ENCODE results near the gene NOC4L. TPM values are rescaled to one million over a fixed set of nuclear protein-coding genes. Genes with fewer than 3 reads are reported as not detected.
"Not testable (repeated sequence)": the region's sequence is repeated elsewhere in the genome, so short reads cannot be mapped to it uniquely, and the experiment has no call there.

NOC4L gene
- total and polyA plus RNA-seq, 9 donors = 5.7 to 16.0 (median 12.2) TPM

DNA sequence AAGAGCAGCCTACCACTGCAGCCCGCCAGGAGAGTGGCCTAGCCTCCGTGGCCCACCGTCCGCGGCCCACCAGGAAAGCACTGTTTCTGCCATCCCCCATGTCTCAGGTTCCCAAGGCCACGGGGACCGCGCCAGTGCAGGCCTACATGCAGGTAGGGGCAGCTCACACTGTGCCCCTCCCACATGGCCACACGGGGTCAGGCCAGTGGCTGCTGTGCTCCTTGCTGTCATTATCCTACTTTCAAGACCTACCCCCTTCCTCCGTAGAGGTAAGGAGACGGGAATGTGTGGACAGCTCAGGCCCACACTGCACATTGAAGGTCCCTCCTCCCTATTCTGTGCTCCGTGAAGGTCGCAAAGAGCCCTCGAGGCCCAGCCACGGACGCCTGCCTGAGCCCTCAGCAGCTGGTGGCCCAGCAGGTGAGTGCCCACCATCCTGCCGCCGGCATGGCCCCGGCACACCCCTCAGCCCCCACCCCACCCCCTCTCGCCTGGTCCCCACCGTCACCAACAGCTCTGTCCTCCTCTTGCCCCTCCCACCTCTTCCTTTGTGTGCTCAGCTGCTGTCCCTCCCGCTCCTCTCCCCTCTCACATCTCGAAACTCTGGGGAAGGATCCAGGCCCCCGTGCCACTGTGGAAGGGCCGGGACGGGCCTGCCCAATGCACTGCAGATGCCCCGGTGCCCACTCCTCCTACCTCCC, 10.2 kb upstream of the NOC4L start:
- DNase-seq = no peak
- Histone ChIP-seq H3K9me3 (replicated peaks; ENCODE audit: control insufficient read depth, low read depth, low read length) (no peaks in the 10 kb centered on the region), H3K4me3 (ENCODE audit: low read length) (no peak overlapping the region), H3K27me3 (ENCODE audit: control insufficient read depth, insufficient read depth, low read length) (no peaks in the 10 kb centered on the region), H3K27ac (ENCODE audit: low read length) (no peak overlapping the region), H3K36me3 (ENCODE audit: control insufficient read depth, insufficient read depth, low read length) (peaks cover 5% of the 10 kb centered on the region), H3K4me1 (ENCODE audit: control insufficient read depth, insufficient read depth, low read length) (no peaks in the 10 kb centered on the region)
- 55% methylated on average over 23 of the region's 27 CpGs for WGBS (ENCODE audit: insufficient coverage)

DNA sequence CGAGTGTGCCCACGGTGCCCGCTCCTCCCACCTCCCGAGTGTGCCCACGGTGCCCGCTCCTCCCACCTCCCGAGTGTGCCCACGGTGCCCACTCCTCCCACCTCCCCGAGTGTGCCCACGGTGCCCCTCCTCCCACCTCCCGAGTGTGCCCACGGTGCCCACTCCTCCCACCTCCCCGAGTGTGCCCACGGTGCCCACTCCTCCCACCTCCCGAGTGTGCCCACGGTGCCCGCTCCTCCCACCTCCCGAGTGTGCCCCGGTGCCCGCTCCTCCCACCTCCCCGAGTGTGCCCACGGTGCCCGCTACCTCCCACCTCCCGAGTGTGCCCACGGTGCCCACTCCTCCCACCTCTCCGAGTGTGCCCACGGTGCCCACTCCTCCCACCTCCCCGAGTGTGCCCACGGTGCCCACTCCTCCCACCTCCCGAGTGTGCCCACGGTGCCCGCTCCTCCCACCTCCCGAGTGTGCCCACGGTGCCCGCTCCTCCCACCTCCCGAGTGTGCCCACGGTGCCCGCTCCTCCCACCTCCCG, 9.5 kb upstream of the NOC4L start:
- 100% methylated on average over 5 of the region's 39 CpGs for WGBS (ENCODE audit: insufficient coverage)
- not testable (repeated sequence) for DNase-seq; H3K9me3 ChIP-seq (replicated peaks; ENCODE audit: control insufficient read depth, low read depth, low read length); H3K4me3 ChIP-seq (ENCODE audit: low read length); H3K4me1 ChIP-seq (ENCODE audit: control insufficient read depth, insufficient read depth, low read length); H3K27ac ChIP-seq (ENCODE audit: low read length); H3K27me3 ChIP-seq (ENCODE audit: control insufficient read depth, insufficient read depth, low read length)
- peaks cover 11% of the 10 kb centered on the region for H3K36me3 ChIP-seq (ENCODE audit: control insufficient read depth, insufficient read depth, low read length)

DNA sequence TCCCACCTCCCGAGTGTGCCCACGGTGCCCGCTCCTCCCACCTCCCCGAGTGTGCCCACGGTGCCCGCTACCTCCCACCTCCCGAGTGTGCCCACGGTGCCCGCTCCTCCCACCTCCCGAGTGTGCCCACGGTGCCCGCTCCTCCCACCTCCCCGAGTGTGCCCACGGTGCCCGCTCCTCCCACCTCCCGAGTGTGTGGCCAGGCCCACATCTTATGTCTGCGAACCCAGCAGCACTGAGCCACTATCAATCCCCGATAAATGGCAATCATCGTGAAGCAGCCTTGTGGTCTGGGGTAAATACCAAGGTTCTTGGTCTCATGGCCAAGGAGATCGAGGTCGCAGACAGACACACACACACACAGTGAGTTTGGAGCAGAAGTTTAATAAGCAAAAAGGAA, 8.0 kb upstream of the NOC4L start:
- H3K9me3 ChIP-seq (replicated peaks; ENCODE audit: control insufficient read depth, low read depth, low read length); DNase-seq; H3K27me3 ChIP-seq (ENCODE audit: control insufficient read depth, insufficient read depth, low read length); H3K27ac ChIP-seq (ENCODE audit: low read length); H3K4me1 ChIP-seq (ENCODE audit: control insufficient read depth, insufficient read depth, low read length); H3K4me3 ChIP-seq (ENCODE audit: low read length): not testable (repeated sequence)
- WGBS (ENCODE audit: insufficient coverage) = 85% methylated on average over 7 of the region's 21 CpGs
- peaks cover 26% of the 10 kb centered on the region for H3K36me3 ChIP-seq (ENCODE audit: control insufficient read depth, insufficient read depth, low read length)

DNA sequence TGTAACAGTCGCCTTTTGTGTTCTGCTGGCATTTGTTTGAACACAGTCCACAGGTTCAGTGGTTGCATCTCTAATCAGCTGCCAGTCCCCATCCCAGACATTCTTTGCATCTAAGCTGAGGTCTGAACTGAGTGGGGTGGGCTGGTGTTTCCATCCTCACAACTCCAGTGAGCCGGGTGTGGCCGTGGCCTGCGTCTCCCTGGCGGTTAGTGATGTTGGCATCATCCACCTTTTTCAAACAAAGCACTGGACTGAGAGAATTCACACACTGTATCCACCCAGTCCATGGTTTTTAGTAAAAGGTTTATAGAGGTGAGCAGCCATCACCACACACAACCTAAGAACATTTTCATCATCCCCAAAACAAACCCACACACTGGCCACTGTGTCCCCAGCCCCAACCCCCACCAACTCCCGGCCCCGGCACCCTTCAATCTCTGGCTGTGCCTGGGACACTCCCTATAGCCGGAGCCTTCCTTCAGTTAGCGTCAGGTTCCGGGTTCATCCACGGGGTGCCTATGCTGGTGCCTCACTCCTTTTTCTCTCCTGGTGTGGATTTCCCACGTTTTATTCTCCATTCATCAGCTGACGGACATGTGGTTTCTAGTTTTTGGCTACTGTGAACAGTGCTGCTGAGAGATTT, 6.7 kb upstream of the NOC4L start:
- DNase-seq = no peak
- Histone ChIP-seq H3K9me3 (replicated peaks; ENCODE audit: control insufficient read depth, low read depth, low read length) (no peaks in the 10 kb centered on the region), H3K27me3 (ENCODE audit: control insufficient read depth, insufficient read depth, low read length) (no peaks in the 10 kb centered on the region), H3K4me1 (ENCODE audit: control insufficient read depth, insufficient read depth, low read length) (peaks cover under 1% of the 10 kb centered on the region), H3K27ac (ENCODE audit: low read length) (no peak overlapping the region), H3K4me3 (ENCODE audit: low read length) (no peak overlapping the region), H3K36me3 (ENCODE audit: control insufficient read depth, insufficient read depth, low read length) (peaks cover 40% of the 10 kb centered on the region)
- WGBS (ENCODE audit: insufficient coverage) = 74% methylated on average over 7 of the region's 13 CpGs

DNA sequence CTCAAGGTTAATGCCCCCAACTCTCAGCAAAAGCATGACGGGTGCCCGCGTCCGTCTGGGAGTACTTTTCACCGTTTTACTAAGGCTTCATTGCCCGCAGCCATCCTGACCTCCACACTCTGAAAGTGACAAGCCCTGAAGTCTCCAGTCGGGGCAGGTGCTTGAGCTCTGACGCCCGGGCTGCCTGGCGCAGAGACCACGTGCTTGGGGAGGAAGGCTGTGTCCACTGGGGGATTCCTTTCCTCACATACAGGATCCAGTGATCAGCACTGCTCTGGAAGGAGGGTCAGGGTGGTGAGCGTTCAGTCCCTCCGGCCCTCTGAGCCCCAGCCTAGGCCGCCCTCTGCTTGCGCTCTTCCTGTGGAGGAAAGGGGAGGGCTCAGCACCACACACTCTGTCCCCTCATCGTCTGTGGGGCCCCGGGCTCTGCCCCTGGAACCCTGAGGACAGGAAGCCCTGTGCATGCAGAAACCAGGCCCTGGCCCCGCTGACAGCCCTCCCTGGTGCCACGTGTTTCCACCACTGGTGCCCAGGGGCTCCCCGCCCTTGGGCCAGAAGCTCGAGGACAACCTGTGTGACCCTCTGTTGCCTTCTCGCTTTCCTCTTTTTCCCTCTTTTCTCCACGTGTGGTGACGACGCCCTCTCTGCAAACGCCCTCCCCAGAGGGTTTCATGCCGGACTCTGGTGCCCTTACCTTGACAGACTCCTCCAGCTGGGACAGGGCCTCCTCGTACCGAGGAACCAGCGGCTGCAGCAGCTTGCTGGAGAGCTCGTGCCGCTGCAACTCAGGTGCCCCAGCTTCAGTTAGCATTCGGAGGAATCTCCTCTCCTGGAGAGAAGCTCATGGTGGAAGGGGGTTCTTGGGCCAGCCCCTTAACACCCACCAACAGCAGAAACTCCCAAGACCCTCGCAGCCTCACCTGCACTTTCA, 5.1 kb upstream of the NOC4L start:
- peaks cover 40% of the 10 kb centered on the region for H3K36me3 ChIP-seq (ENCODE audit: control insufficient read depth, insufficient read depth, low read length)
- peaks cover 9% of the 10 kb centered on the region for H3K4me1 ChIP-seq (ENCODE audit: control insufficient read depth, insufficient read depth, low read length)
- H3K4me3 ChIP-seq (ENCODE audit: low read length) = no peak overlapping the region
- no peak for DNase-seq
- H3K27ac ChIP-seq (ENCODE audit: low read length) = no peak overlapping the region
- no peaks in the 10 kb centered on the region for H3K9me3 ChIP-seq (replicated peaks; ENCODE audit: control insufficient read depth, low read depth, low read length)
- H3K27me3 ChIP-seq (ENCODE audit: control insufficient read depth, insufficient read depth, low read length) = no peaks in the 10 kb centered on the region
- WGBS (ENCODE audit: insufficient coverage) = 90% methylated on average over 22 of the region's 34 CpGs

DNA sequence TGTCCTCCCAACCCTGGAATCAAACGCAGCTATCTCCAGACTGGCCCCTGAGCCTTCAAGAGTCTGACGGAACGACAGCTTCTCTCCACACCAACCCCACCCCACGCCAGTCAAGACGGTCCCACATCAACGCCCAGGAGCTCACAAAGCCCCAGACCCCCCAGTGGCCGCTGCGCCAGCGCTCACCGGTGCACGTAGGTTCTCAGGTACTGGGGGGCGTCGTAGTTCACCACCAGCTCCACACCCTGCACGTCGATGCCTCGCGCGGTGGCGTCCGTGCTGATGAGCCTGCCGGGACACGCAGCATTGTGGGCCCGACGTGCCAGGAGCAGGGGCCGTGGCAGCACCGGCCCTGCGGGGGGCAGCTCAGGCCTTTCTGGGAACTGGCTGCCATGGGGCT, 4.3 kb upstream of the NOC4L start:
- Histone ChIP-seq H3K4me3 (ENCODE audit: low read length) (no peak overlapping the region), H3K9me3 (replicated peaks; ENCODE audit: control insufficient read depth, low read depth, low read length) (no peaks in the 10 kb centered on the region), H3K4me1 (ENCODE audit: control insufficient read depth, insufficient read depth, low read length) (peaks cover 12% of the 10 kb centered on the region), H3K27ac (ENCODE audit: low read length) (no peak overlapping the region), H3K36me3 (ENCODE audit: control insufficient read depth, insufficient read depth, low read length) (peaks cover 40% of the 10 kb centered on the region), H3K27me3 (ENCODE audit: control insufficient read depth, insufficient read depth, low read length) (no peaks in the 10 kb centered on the region)
- 94% methylated on average over 27 of the region's 27 CpGs for WGBS (ENCODE audit: insufficient coverage)
- DNase-seq = no peak

DNA sequence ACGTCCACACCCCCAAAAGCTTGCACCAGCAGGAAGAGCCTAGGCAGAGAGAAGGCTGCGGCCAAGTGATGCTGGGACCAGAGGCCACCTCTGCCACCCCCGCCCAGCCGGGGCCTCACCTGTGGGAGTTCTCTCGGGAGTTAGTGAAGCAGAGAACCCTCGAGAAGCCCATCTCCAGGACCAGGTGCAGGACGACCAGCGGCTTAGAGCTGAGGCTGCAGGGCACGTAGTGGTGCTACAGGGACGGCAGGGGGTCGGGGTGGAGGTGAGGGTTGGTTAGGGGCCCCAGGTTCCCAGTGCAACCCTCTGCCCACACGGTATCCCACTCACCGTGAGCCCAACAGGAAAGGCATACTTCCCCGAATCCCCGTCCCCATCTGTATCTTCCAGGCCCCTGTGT, 3.8 kb upstream of the NOC4L start:
- Histone ChIP-seq H3K4me1 (ENCODE audit: control insufficient read depth, insufficient read depth, low read length) (peaks cover 18% of the 10 kb centered on the region), H3K36me3 (ENCODE audit: control insufficient read depth, insufficient read depth, low read length) (peaks cover 40% of the 10 kb centered on the region), H3K27ac (ENCODE audit: low read length) (no peak overlapping the region), H3K9me3 (replicated peaks; ENCODE audit: control insufficient read depth, low read depth, low read length) (no peaks in the 10 kb centered on the region), H3K27me3 (ENCODE audit: control insufficient read depth, insufficient read depth, low read length) (no peaks in the 10 kb centered on the region), H3K4me3 (ENCODE audit: low read length) (no peak overlapping the region)
- no peak for DNase-seq
- 91% methylated on average over 11 of the region's 15 CpGs for WGBS (ENCODE audit: insufficient coverage)

DNA sequence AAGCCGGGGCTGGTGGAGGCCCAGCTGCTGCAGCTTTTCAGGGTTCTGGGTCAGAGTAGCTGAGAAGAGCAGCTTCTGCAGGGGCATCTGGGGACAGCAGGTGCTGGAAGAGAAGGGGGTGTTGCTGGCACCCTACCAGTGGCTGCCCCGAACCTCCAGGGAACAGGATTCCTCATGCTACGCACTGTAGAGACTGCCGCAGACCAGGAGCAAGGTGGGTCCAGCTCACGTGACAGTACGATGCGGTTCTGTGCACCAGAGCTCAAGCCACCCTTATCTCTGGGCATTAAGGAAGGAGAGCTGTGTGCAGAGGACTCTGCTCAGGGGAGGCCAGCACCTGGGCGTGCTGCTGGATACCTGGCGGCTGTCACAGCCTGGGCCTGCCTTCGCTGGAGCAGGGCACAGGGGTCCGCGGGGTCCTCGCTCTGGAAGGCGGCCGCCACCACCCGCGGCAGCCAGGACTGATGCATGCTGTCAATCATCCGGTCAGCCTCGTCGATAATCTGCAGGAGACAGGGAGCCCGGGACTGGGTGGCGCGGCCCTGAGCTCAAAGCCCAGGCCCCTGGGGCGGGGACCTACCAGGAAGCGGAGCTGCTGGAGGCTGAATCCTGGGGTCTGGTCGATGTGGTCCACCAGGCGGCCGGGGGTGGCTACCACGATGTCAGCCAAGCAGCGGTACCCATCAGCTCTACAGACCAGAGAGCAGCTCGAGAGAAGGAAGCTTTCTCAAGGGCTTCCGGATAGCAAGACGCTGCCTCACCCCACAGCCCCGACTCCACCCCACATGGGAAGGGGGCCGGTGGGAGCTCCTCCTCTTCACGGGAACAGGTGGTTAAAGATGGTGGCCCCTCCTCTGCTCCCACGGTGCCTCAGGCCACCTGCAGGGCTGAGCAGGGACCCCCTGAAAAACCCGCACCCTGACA, 3.1 kb upstream of the NOC4L start:
- Histone ChIP-seq H3K27ac (ENCODE audit: low read length) (no peak overlapping the region), H3K27me3 (ENCODE audit: control insufficient read depth, insufficient read depth, low read length) (no peaks in the 10 kb centered on the region), H3K9me3 (replicated peaks; ENCODE audit: control insufficient read depth, low read depth, low read length) (no peaks in the 10 kb centered on the region), H3K4me1 (ENCODE audit: control insufficient read depth, insufficient read depth, low read length) (peaks cover 21% of the 10 kb centered on the region), H3K4me3 (ENCODE audit: low read length) (no peak overlapping the region), H3K36me3 (ENCODE audit: control insufficient read depth, insufficient read depth, low read length) (peaks cover 40% of the 10 kb centered on the region)
- DNase-seq = no peak
- WGBS (ENCODE audit: insufficient coverage) = 96% methylated on average over 32 of the region's 38 CpGs

DNA sequence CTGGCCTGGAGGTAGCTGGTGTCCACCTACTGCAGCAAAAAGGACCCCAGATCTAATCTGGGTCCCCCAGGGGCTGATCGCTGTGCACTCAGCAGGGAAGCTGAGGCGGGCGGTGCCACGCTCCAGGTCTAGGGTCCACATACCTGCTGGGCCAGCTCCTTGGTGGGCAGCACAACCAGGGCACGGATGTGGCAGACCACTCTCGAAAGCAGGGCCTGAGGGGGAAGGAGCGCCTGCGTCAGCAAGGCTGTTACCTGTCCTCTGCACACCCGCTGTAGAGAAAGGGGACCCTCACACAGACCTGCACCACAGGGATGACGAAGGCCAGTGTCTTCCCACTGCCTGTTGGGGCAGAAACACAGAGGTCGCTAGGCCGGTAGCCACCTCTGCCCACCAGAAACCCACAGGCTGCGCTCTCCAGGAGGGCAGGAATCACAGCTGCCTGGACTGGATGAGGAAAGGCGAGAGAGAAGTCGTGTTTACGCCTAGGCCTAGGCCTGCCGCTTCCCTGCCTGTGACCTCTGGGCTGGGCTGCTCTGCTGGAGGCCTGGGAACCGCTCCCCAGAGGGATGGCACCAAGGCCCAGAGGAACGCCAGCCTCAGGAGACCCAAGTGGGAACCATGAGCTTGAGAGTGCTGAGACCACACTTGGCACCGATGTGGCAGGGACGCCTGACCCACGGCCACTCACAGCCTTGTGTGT, 2.1 kb upstream of the NOC4L start:
- H3K4me1 ChIP-seq (ENCODE audit: control insufficient read depth, insufficient read depth, low read length) = peaks cover 21% of the 10 kb centered on the region
- no peak overlapping the region for H3K27ac ChIP-seq (ENCODE audit: low read length)
- H3K9me3 ChIP-seq (replicated peaks; ENCODE audit: control insufficient read depth, low read depth, low read length) = no peaks in the 10 kb centered on the region
- 93% methylated on average over 17 of the region's 22 CpGs for WGBS (ENCODE audit: insufficient coverage)
- H3K27me3 ChIP-seq (ENCODE audit: control insufficient read depth, insufficient read depth, low read length) = no peaks in the 10 kb centered on the region
- peaks cover 42% of the 10 kb centered on the region for H3K36me3 ChIP-seq (ENCODE audit: control insufficient read depth, insufficient read depth, low read length)
- H3K4me3 ChIP-seq (ENCODE audit: low read length) = no peak overlapping the region
- DNase-seq = no peak
